Measurements from ENCODE around the gene DNAJC21.

Gene DNAJC21

DNA sequence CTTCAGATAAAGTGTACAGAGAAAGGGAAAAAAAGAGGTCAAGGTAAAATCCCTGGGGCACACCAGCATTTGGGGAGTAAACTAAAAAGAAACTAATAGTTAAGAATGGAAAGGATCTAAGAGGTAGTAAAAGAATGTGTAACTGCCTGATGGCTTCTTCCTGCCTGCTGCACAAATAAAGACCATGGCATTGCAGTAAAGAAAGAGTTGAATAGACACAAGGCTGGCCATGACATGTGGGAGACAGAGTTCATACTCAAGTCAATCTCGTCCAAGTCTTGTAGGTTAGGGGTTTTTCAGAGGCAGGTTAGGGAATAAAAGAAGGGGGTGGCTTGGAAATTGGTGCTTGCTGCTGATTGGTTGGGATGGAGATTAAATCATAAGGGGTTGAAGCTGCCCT lies 57.6 kb downstream of the DNAJC21 start:
- no peak for DNase-seq

GRCh38 chr5:34991486-34992238 lies 62.3 kb downstream of the DNAJC21 start:
- DNase-seq, result no peak

DNA sequence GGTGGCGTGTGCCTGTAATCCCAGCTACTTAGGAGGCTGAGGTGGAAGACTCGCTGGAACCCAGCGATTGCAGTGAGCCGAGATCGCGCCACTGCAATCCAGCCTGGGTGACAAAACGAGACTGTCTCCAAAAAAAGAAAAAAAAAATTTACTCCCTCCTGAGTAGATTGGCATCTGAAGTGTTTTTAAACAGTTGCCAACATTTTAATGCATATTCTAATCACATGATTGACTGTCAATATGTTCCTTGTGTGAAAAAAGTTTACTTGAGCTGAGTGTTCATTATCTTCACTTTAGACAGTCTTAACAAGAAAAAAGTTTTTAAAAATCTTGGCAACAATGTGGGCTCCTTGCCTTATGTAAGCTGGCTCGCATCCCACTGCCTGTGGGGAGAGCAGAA lies 64.6 kb downstream of the DNAJC21 start:
- no peak for DNase-seq

- no peak for DNase-seq
Observed at GRCh38 chr5:34996261-34996660, 66.9 kb downstream of the DNAJC21 start.

DNA sequence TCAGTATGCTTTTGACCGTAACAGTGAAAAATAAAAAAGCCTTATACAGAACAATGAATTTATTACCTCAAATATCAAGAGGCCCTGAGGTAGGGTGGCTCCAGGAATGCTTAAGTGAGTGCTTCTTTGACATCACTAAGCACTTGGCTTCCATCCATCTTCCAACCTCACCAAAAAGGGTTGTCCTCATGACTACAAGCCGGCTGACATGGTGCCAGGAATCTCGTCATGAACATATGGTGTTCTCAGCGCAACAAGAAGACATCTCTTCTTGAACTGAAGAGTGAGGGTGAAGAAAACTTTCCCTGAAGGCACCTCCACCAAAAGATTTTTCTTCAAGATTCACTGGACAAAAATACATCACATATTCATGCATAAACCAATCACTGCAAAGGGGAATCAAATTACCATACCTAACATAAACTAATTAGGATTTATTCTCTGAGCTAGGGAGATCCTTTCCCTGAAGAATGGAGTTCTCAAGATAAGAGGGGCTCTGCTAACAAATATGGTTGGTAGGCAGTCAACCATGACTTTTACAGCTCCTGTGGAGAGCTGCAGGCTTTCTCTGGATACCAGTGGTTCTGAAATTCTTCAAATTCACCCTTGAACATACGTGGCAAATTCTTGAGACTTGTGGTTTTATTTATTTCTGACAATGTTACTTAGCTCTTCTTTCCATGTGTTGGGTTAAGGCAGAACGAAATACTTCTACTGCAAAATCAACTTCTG lies 68.9 kb downstream of the DNAJC21 start:
- no peak for DNase-seq

GRCh38 chr5:35001842-35002241 lies 72.5 kb downstream of the DNAJC21 start:
- no peak for DNase-seq

DNA sequence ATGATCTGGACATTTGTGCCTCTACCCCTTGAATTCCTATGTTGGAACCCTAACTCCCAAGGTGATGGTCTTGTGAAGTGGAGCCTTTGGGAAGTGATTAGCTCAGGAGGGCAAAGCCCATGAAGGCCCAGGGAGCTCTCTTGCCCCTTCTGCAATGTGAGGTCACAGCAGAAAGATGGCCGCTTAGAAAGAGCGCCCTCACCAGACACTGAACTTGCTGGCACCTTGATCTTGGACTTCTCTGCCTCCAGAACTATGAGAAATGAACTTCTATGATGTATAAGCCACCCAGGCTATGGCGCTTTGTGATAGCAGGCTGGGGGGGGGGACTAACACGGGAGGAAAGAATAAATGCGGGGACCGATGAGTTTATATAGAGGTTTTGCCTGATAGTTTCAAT lies 73.1 kb downstream of the DNAJC21 start:
- no peak for DNase-seq

DNA sequence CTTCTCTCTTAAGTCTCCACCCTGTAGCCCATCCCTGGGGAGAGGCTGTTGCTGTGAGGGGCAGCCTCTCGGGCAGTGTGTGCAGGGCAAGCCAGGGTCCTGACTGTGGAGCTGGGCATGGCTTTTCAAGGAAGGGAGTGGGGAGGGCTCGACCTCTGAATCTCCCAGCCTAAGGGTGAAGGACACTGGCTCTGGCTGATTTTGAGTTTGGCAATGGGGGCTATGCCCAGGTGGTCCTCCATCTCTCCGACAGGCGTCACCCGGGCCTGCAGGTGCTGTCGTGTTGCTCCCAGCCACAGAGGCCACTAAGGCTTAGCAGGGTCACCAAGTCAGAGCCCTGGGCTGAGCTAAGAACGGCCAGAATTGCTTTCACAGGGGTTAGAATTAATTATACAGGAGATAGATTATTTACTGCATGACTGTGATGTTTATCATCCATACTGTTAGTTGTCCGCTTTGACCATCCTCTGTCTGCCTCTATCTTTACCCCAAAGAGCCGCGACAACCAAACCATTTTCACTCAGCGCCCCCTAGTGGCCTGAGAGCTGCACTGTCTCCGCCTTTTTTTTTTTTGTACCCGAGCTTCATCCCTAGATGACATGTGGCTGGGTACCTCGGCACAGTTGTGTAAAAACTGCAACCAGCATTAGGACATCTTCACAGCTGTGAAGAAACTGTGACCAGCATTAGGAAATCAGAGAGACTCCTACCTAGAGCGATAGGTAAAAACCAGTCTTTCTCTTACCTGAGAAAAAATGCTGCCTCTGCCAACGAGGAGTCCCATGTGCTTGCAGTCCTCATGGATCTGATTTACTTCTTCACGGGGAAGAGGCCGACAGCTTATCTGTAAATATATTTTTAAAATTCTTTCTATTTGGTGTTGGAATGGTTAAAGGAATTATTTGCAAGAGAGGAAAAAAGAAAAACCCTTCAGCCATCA lies 73.9 kb downstream of the DNAJC21 start:
- peak; percentile 51 for DNase-seq

- no peak for DNase-seq
Observed at GRCh38 chr5:35004200-35004599, 74.8 kb downstream of the DNAJC21 start.

DNA sequence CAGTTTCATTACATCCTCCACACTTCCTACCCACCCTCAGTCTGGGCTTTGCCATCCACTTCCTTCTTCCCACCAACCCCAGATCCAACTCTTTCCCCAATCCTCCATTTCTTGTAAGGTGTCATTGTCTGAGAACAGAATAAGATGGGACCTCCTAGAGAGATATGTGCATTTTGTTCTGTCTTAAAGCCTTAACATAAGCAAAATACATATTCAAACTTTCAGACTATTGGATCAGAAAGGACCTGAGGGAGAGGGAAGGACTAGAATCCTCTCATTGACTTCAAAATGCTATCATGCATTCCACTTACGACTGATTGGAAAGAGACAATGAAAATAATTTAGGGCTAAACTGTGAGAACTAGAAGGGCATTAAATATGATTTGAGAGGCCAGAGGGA lies 75.4 kb downstream of the DNAJC21 start:
- no peak for DNase-seq

Measured in SHP77 treated with DMSO at 0.1 percent for 48 hours (cell line).